NB4 (cell line): ENCODE measurements around the gene DDX51.

Experiments used
- POLR2A ChIP-seq: IDR thresholded peaks from 2 replicates; pipeline ENCODE4 v1.6.1; 2011; ENCODE audit warnings: mild to moderate bottlenecking; ENCODE audit not compliant: insufficient read length; ENCODE audit errors: extremely low read depth
- TF ChIP-seq, protein P1 (sequence below): IDR thresholded peaks from one replicate; pipeline ENCODE4 v1.5.1; 2012; ENCODE audit warnings: low read depth, low read length
- TF ChIP-seq, protein P2 (sequence below): IDR thresholded peaks from 2 replicates; pipeline ENCODE4 v1.6.1; 2011; ENCODE audit warnings: low read depth, low read length

DNA sequence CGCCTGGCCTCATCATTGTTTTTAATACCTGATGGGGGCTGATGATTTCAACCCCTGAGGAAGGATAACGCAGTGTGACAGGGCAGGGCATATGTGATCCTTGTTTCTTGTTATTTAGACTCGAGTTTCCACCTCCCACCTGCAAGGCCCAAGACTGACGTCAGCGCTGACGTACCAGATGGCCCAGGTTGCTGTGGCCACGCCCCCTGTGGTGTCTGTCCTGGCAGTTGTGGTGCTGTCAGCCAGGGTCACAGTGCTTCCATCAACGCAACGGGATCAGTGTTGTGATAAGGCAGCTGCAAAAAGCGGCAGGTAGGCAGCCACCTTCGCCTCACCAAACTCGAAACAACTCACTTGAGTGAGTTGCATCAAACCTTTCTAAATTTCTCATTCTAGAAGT is 18.4 kb downstream of the DDX51 start:
- TF ChIP-seq, protein P1, sequence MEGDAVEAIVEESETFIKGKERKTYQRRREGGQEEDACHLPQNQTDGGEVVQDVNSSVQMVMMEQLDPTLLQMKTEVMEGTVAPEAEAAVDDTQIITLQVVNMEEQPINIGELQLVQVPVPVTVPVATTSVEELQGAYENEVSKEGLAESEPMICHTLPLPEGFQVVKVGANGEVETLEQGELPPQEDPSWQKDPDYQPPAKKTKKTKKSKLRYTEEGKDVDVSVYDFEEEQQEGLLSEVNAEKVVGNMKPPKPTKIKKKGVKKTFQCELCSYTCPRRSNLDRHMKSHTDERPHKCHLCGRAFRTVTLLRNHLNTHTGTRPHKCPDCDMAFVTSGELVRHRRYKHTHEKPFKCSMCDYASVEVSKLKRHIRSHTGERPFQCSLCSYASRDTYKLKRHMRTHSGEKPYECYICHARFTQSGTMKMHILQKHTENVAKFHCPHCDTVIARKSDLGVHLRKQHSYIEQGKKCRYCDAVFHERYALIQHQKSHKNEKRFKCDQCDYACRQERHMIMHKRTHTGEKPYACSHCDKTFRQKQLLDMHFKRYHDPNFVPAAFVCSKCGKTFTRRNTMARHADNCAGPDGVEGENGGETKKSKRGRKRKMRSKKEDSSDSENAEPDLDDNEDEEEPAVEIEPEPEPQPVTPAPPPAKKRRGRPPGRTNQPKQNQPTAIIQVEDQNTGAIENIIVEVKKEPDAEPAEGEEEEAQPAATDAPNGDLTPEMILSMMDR = no peak
- TF ChIP-seq POLR2A = no peak
- TF ChIP-seq, protein P2, sequence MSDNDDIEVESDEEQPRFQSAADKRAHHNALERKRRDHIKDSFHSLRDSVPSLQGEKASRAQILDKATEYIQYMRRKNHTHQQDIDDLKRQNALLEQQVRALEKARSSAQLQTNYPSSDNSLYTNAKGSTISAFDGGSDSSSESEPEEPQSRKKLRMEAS = no peak
